Spinal cord (tissue), 10 donors: ENCODE data around the gene DMBX1. TPM values are rescaled to one million over a fixed set of nuclear protein-coding genes. Genes with fewer than 3 reads are reported as not detected.

Source experiments
- DNase-seq, 6 donors: peaks; one replicate each; pipeline versions ENCODE4 v3.0.0 to v3.0.0-alpha.2; 2013 to 2015; ENCODE audit warnings: low spot score in 6 of 6, low read depth in 4 of 6
- H3K27ac ChIP-seq: one replicate; pipeline ENCODE4 v1.5.1; 2013; ENCODE audit warnings: low read depth, low read length, control low read depth
- H3K27me3 ChIP-seq: one replicate; pipeline ENCODE4 v1.6.1; 2013; ENCODE audit warnings: low read length; ENCODE audit not compliant: control insufficient read depth, insufficient read depth
- H3K36me3 ChIP-seq: one replicate; pipeline ENCODE4 v1.6.1; 2013; ENCODE audit warnings: low read length; ENCODE audit not compliant: control insufficient read depth, insufficient read depth
- H3K4me1 ChIP-seq: one replicate; pipeline ENCODE4 v1.6.1; 2013; ENCODE audit warnings: low read length; ENCODE audit not compliant: control insufficient read depth, insufficient read depth
- H3K4me3 ChIP-seq: one replicate; pipeline ENCODE4 v1.5.1; 2013; ENCODE audit warnings: low read depth, low read length, control low read depth
- H3K9me3 ChIP-seq: one replicate; pipeline ENCODE4 v1.6.1; 2013; ENCODE audit warnings: low read length; ENCODE audit not compliant: control insufficient read depth, insufficient read depth
- WGBS: methylation state at CpG from one replicate; pipeline ENCODE4 v1.1.5; 2013; ENCODE audit warnings: missing lambda C conversion rate; ENCODE audit not compliant: insufficient coverage; 5-methylcytosine and 5-hydroxymethylcytosine counted together
- polyA plus RNA-seq, 2 donors: library from polyadenylated mRNA; unstranded; fragments of 120-200 nt; gene quantifications; one replicate each; pipeline ENCODE4 v1.2.1, GENCODE V29; 2013; ENCODE audit not compliant: insufficient read length in 2 of 2
- total RNA-seq, 2 donors: library from RNA; depleted of rRNA in 1 of 2; stranded (reverse); fragments of 120-200 nt in 1 of 2; fragments of >200 nt in 1 of 2; gene quantifications; one replicate each; pipeline versions ENCODE4 v1.2.3 to v1.2.4, GENCODE V29; 2013 to 2014
- donor health status: healthy.

Gene DMBX1
- total and polyA plus RNA-seq, 4 donors = 0.10 to 0.33 (median 0.26) TPM

- Histone ChIP-seq H3K27ac (no peak overlapping the region), H3K4me1 (peaks cover 25% of the 10 kb centered on the region), H3K27me3 (peaks cover 97% of the 10 kb centered on the region), H3K36me3 (no peaks in the 10 kb centered on the region), H3K9me3 (no peaks in the 10 kb centered on the region), H3K4me3 (no peak overlapping the region)
- under 1% methylated on average over 35 of the region's 35 CpGs for WGBS
- DNase-seq = no peak
These were observed 433 bp upstream of the DMBX1 start for GRCh38 chr1:46489169-46489637.

DNA sequence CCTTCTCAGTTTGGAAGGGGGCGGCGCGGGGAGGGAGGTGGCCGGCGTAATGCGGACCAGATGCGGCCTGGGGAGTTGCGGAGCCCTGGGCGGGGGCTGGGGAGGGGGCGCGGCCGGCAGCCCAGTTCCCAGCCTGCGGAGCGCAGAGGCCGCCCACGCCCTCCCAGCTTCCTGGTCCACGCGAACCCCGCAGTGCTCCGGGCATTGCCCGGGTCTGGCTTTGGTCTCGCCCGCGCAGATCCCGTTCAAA is 695 bp downstream of the DMBX1 start:
- no peaks in the 10 kb centered on the region for H3K36me3 ChIP-seq
- no peak overlapping the region for H3K27ac ChIP-seq
- WGBS = under 1% methylated on average over 25 of the region's 25 CpGs
- H3K27me3 ChIP-seq = peaks cover 99% of the 10 kb centered on the region
- no peak overlapping the region for H3K4me3 ChIP-seq
- H3K4me1 ChIP-seq = peaks cover 25% of the 10 kb centered on the region
- no peak for DNase-seq
- no peaks in the 10 kb centered on the region for H3K9me3 ChIP-seq

DNA sequence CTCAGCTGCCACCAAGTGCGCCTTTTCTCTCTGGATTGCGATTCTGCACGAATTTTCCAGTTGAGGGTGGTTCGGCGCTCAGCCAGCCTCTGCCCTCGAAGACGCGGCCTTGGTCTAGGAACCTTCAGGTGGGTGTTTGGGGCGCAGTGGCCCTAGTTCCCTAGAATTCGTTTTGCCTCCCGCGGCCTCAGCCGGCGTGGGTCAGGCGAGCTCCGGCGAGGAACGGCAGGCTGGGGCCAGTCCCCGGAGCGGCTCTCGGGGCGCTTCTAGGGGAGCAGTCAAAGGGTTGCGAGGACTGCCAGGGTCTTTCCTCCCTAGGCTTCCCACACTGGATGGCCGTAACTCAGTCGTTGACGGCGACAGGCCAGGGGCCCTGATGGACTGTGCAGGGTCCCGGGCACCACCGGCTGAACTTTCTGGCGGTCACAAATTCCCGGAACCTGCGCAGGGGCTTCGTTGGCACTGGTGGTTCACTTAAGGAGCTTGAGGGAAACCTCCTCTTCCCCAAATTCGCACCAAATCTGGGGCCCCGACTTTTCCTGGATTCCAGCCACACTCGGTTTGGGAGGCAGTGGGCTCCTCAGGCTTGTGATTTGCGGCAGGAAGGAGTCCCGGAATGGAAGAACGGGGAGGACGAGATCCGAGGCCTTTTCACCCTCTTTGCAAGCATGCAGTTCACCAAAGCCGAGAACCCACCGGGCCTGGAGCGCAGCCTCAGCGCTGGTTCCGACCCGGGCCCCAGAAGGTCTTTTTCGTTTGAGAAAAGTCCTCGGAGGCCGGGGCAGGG is 1.2 kb downstream of the DMBX1 start:
- H3K4me3 ChIP-seq = no peak overlapping the region
- 1% methylated on average over 50 of the region's 50 CpGs for WGBS
- H3K36me3 ChIP-seq = no peaks in the 10 kb centered on the region
- peak in 2 of 6 donors; percentile 50 to 53 for DNase-seq
- peaks cover 100% of the 10 kb centered on the region for H3K27me3 ChIP-seq
- H3K27ac ChIP-seq = no peak overlapping the region
- H3K9me3 ChIP-seq = no peaks in the 10 kb centered on the region
- peaks cover 22% of the 10 kb centered on the region for H3K4me1 ChIP-seq

DNA sequence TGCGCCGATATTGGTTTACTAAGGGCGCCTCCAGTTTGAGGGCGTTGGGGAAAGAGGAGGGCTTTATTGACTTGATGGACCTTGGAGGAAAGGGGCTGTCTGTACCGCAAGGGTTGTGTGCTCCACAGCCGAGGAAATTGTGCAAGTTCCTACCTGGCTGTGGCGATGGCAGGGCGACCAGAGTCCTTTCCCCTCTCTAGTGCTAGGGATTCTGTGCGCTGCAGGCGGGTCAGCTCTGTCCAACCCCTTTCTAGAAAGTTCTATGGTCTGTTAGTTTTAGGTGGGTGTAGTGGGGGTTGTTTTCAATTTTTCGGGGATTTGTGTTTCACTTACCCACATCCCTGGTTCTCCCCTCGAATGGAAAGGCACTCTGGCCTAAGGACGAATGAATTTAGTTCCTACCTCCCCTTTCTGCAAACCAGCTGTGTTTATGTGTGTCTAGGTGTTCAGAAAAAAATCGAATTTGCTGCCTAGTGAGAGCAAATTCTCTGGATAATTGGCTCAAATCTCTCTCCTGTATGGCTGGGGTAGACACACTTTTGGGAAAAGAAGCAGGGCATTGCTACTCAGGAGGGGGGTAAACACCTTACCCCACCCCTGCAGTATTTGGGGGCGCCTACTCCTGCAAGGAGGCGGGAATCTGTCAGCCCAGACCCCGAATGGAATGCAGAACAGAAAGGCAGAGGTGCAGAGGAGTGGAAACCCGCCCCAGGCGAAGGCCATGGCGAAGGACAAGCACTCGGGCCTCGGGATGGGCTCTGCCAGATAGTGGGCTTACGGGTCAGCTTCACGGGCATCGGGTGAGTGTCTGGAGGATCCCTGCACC is 2.0 kb downstream of the DMBX1 start:
- Histone ChIP-seq H3K4me3 (no peak overlapping the region), H3K27ac (no peak overlapping the region), H3K36me3 (no peaks in the 10 kb centered on the region), H3K4me1 (peaks cover 20% of the 10 kb centered on the region), H3K27me3 (peaks cover 100% of the 10 kb centered on the region), H3K9me3 (no peaks in the 10 kb centered on the region)
- peak in 1 of 6 donors; percentile 34 for DNase-seq
- 4% methylated on average over 18 of the region's 25 CpGs for WGBS

DNA sequence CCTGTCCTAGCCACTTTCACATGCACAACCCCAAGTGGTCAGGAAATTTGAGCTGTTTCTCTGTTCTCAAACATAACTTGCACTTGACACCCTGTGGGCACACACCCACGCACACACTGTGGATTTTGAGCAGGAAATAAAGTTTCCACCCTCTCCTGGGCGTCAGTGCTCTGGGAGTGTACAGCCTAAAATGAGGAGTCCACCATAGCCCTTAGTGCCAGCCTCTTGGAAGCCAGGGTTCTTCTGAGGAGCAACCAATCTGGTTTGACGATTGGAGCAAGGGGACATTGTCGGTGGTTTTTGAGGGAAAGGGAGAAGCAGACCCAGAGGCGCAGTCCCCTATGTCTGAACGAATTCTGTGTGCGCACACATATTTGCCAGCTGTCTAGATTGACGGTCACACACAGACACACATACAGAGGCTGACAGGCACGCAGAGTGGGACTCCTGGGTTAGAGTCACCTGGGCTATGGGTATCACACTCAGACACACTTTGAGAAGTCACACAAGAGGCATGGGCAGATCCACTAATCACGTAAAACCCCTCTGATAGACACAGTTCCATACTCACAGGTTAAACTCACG is 2.7 kb downstream of the DMBX1 start:
- Histone ChIP-seq H3K27ac (no peak overlapping the region), H3K4me3 (no peak overlapping the region), H3K27me3 (peaks cover 96% of the 10 kb centered on the region), H3K36me3 (no peaks in the 10 kb centered on the region), H3K9me3 (no peaks in the 10 kb centered on the region), H3K4me1 (peaks cover 20% of the 10 kb centered on the region)
- DNase-seq = no peak
- WGBS = 8% methylated on average over 11 of the region's 11 CpGs

- H3K27me3 ChIP-seq = peaks cover 94% of the 10 kb centered on the region
- H3K27ac ChIP-seq = no peak overlapping the region
- H3K9me3 ChIP-seq = no peaks in the 10 kb centered on the region
- H3K4me1 ChIP-seq = peaks cover 20% of the 10 kb centered on the region
- no peak for DNase-seq
- no peak overlapping the region for H3K4me3 ChIP-seq
- 8% methylated on average over 15 of the region's 20 CpGs for WGBS
- no peaks in the 10 kb centered on the region for H3K36me3 ChIP-seq
These were observed 3.2 kb downstream of the DMBX1 start for GRCh38 chr1:46492871-46493270.

GRCh38 chr1:46493316-46494032 is 3.8 kb downstream of the DMBX1 start:
- peaks cover 20% of the 10 kb centered on the region for H3K4me1 ChIP-seq
- WGBS = 18% methylated on average over 19 of the region's 19 CpGs
- no peak overlapping the region for H3K4me3 ChIP-seq
- H3K27me3 ChIP-seq = peaks cover 88% of the 10 kb centered on the region
- H3K27ac ChIP-seq = no peak overlapping the region
- H3K36me3 ChIP-seq = no peaks in the 10 kb centered on the region
- DNase-seq = no peak
- H3K9me3 ChIP-seq = no peaks in the 10 kb centered on the region

GRCh38 chr1:46494910-46495309 is 5.3 kb downstream of the DMBX1 start:
- peaks cover 74% of the 10 kb centered on the region for H3K27me3 ChIP-seq
- WGBS = no CpG with 5 or more reads among the region's 1 CpG
- H3K4me3 ChIP-seq = no peak overlapping the region
- H3K4me1 ChIP-seq = peaks cover 11% of the 10 kb centered on the region
- no peak overlapping the region for H3K27ac ChIP-seq
- no peaks in the 10 kb centered on the region for H3K36me3 ChIP-seq
- H3K9me3 ChIP-seq = no peaks in the 10 kb centered on the region
- no peak for DNase-seq

GRCh38 chr1:46495778-46496177 is 6.1 kb downstream of the DMBX1 start:
- Histone ChIP-seq H3K9me3 (no peaks in the 10 kb centered on the region), H3K4me1 (peaks cover 2% of the 10 kb centered on the region), H3K27ac (no peak overlapping the region), H3K27me3 (peaks cover 66% of the 10 kb centered on the region), H3K4me3 (no peak overlapping the region), H3K36me3 (no peaks in the 10 kb centered on the region)
- WGBS = 69% methylated on average over 1 of the region's 2 CpGs
- DNase-seq = no peak
